Neural cell (in vitro differentiated cells): Measurements from ENCODE around the gene CFDP1. TPM values are rescaled to one million over a fixed set of nuclear protein-coding genes. Genes with fewer than 3 reads are reported as not detected.
"Not testable (repeated sequence)": the region's sequence is repeated elsewhere in the genome, so short reads cannot be mapped to it uniquely, and the experiment has no call there.

Source experiments
- H2AFZ ChIP-seq: fragments of 200-600, 300-800 bp; sonication (generic), shearing (Covaris generic); 2 replicates; pipeline ENCODE4 v1.6.0; 2014; ENCODE audit warnings: low read depth, mild to moderate bottlenecking, antibody characterized with exemption, low read length, moderate library complexity
- H3F3A ChIP-seq: fragments of 200-600 bp; shearing (Covaris generic); 2 replicates; pipeline ENCODE4 v1.6.1; 2016; ENCODE audit warnings: mild to moderate bottlenecking, moderate library complexity, mixed read lengths, antibody characterized with exemption, low read length; ENCODE audit not compliant: insufficient read depth, poor library complexity, severe bottlenecking
- H3K27ac ChIP-seq: fragments of 200-600, 300-800 bp; sonication (generic), shearing (Covaris generic); 2 replicates; pipeline ENCODE4 v1.5.1; 2014; ENCODE audit warnings: mild to moderate bottlenecking, low read length, moderate library complexity
- H3K27me3 ChIP-seq: fragments of 300-800, 200-600 bp; sonication (generic), shearing (Covaris generic); 2 replicates; pipeline ENCODE4 v1.6.0; 2014; ENCODE audit warnings: mild to moderate bottlenecking, low read depth, low read length, moderate library complexity; ENCODE audit not compliant: insufficient read depth
- H3K36me3 ChIP-seq: fragments of 300-800, 200-600 bp; sonication (generic), shearing (Covaris generic); 2 replicates; pipeline ENCODE4 v1.5.1; 2014; ENCODE audit warnings: mild to moderate bottlenecking, antibody characterized with exemption, low read length, moderate library complexity; ENCODE audit not compliant: insufficient read depth
- H3K4me2 ChIP-seq: fragments of 300-800, 200-600 bp; sonication (generic), shearing (Covaris generic); 2 replicates; pipeline ENCODE4 v1.6.0; 2014; ENCODE audit warnings: mild to moderate bottlenecking, low read length
- H3K4me3 ChIP-seq: fragments of 300-800, 200-600 bp; sonication (generic), shearing (Covaris generic); 2 replicates; pipeline ENCODE4 v1.5.1; 2014; ENCODE audit warnings: mild to moderate bottlenecking, low read length, moderate library complexity
- H3K79me2 ChIP-seq: fragments of 200-600 bp; shearing (Covaris generic); replicated peaks from 2 replicates; pipeline ENCODE4 v1.6.0; 2014; ENCODE audit warnings: mild to moderate bottlenecking, low read length, moderate library complexity; ENCODE audit not compliant: insufficient read depth
- H3K9ac ChIP-seq: fragments of 300-800, 200-600 bp; sonication (generic), shearing (Covaris generic); 2 replicates; pipeline ENCODE4 v1.6.1; 2016; ENCODE audit warnings: mild to moderate bottlenecking, low read length, mixed read lengths
- H3K9me2 ChIP-seq: fragments of 200-600 bp; shearing (Covaris generic); 2 replicates; pipeline ENCODE4 v1.6.1; 2016; ENCODE audit warnings: mild to moderate bottlenecking, low read length, mixed read lengths; ENCODE audit not compliant: insufficient read depth
- H3K9me3 ChIP-seq: fragments of 200-600, 300-800 bp; sonication (generic), shearing (Covaris generic); 2 replicates; pipeline ENCODE4 v1.6.1; 2016; ENCODE audit warnings: mild to moderate bottlenecking, mixed run types, low read length, moderate library complexity, mixed read lengths
- H4K20me1 ChIP-seq: fragments of 200-600 bp; shearing (Covaris generic); 2 replicates; pipeline ENCODE4 v1.6.1; 2016; ENCODE audit warnings: mild to moderate bottlenecking, mixed run types; ENCODE audit not compliant: insufficient read depth
- CTCF ChIP-seq: fragments of 450-650 bp; IDR thresholded peaks from 2 replicates; pipeline ENCODE4 v1.5.1; 2014; ENCODE audit warnings: antibody characterized with exemption, mild to moderate bottlenecking, moderate library complexity; ENCODE audit not compliant: poor library complexity, severe bottlenecking
- EP300 ChIP-seq: fragments of 450-650 bp; conservative IDR thresholded peaks from 2 replicates; pipeline ENCODE4 v1.6.1; 2014; ENCODE audit warnings: antibody characterized with exemption, mild to moderate bottlenecking, moderate library complexity; ENCODE audit not compliant: poor library complexity, severe bottlenecking
- EZH2 ChIP-seq: fragments of 200-600, 300-800 bp; shearing (Covaris generic), sonication (generic); IDR thresholded peaks from 2 replicates; pipeline ENCODE4 v1.6.1; 2014; ENCODE audit warnings: antibody characterized with exemption, low read length, borderline replicate concordance, mild to moderate bottlenecking; ENCODE audit not compliant: insufficient read depth, poor library complexity, severe bottlenecking
- MXI1 ChIP-seq: fragments of 450-650 bp; conservative IDR thresholded peaks from 2 replicates; pipeline ENCODE4 v1.6.1; 2014; ENCODE audit warnings: antibody characterized with exemption, mild to moderate bottlenecking; ENCODE audit not compliant: poor library complexity, severe bottlenecking
- POLR2AphosphoS5 ChIP-seq: IDR thresholded peaks from 2 replicates; pipeline ENCODE4 v1.6.1; 2012
- RAD21 ChIP-seq: fragments of 450-650 bp; conservative IDR thresholded peaks from 2 replicates; pipeline ENCODE4 v1.6.1; 2014; ENCODE audit warnings: antibody characterized with exemption, mild to moderate bottlenecking, moderate library complexity
- REST ChIP-seq: IDR thresholded peaks from 2 replicates; pipeline ENCODE4 v1.6.1; 2012; ENCODE audit warnings: borderline replicate concordance
- SMC3 ChIP-seq: fragments of 450-650 bp; conservative IDR thresholded peaks from 2 replicates; pipeline ENCODE4 v1.6.1; 2014; ENCODE audit warnings: antibody characterized with exemption, mild to moderate bottlenecking, moderate library complexity; ENCODE audit not compliant: poor library complexity
- TAF1 ChIP-seq: IDR thresholded peaks from 2 replicates; pipeline ENCODE4 v1.6.1; 2012; ENCODE audit warnings: low read depth
- polyA plus RNA-seq: library from polyadenylated mRNA; depleted of rRNA; stranded (reverse); fragments of >200 nt; gene quantifications from 2 replicates; pipeline ENCODE4 v1.2.3, GENCODE V29; 2014

CFDP1 gene
- polyA plus RNA-seq, 1 donor from 2014 or later, result 201 TPM

GRCh38 chr16:75279305-75279704 lies 154.0 kb downstream of the CFDP1 start:
- Histone ChIP-seq H3K27me3 (no peaks in the 10 kb centered on the region), H3F3A (no peaks in the 10 kb centered on the region), H3K4me2 (no peak overlapping the region), H4K20me1 (no peaks in the 10 kb centered on the region), H2AFZ (no peak overlapping the region), H3K4me3 (no peak overlapping the region), H3K79me2 (no peaks in the 10 kb centered on the region), H3K9me2 (no peaks in the 10 kb centered on the region), H3K36me3 (no peaks in the 10 kb centered on the region), H3K9me3 (no peaks in the 10 kb centered on the region), H3K27ac (no peak overlapping the region), H3K9ac (no peak overlapping the region)
- no peak for TF ChIP-seq TAF1
- TF ChIP-seq EZH2, result no peak
- TF ChIP-seq MXI1, result no peak
- TF ChIP-seq POLR2AphosphoS5, result no peak
- TF ChIP-seq EP300, result no peak
- no peak for TF ChIP-seq REST
- no peak for TF ChIP-seq SMC3
- no peak for TF ChIP-seq CTCF
- no peak for TF ChIP-seq RAD21

- no peaks in the 10 kb centered on the region for H4K20me1 ChIP-seq
- no peaks in the 10 kb centered on the region for H3K36me3 ChIP-seq
- no peak overlapping the region for H2AFZ ChIP-seq
- no peaks in the 10 kb centered on the region for H3F3A ChIP-seq
- no peak overlapping the region for H3K27ac ChIP-seq
- no peak for TF ChIP-seq MXI1
- TF ChIP-seq POLR2AphosphoS5, result no peak
- no peak for TF ChIP-seq EZH2
- no peak for TF ChIP-seq SMC3
- TF ChIP-seq REST, result no peak
- TF ChIP-seq EP300, result no peak
- no peak for TF ChIP-seq CTCF
- TF ChIP-seq TAF1, result no peak
- no peak for TF ChIP-seq RAD21
- H3K9me3 ChIP-seq, result no peaks in the 10 kb centered on the region
- no peaks in the 10 kb centered on the region for H3K79me2 ChIP-seq
- no peak overlapping the region for H3K4me2 ChIP-seq
- no peak overlapping the region for H3K9ac ChIP-seq
- H3K4me3 ChIP-seq, result no peak overlapping the region
- H3K27me3 ChIP-seq, result no peaks in the 10 kb centered on the region
- H3K9me2 ChIP-seq, result no peaks in the 10 kb centered on the region
Observed at GRCh38 chr16:75273054-75273925, 160.0 kb downstream of the CFDP1 start.

GRCh38 chr16:75272629-75273028 lies 160.7 kb downstream of the CFDP1 start:
- H3K79me2 ChIP-seq, H3K9ac ChIP-seq, H3K4me2 ChIP-seq, H3K9me3 ChIP-seq, H3K36me3 ChIP-seq, H3K9me2 ChIP-seq, H3K27ac ChIP-seq, H3F3A ChIP-seq, H3K27me3 ChIP-seq, H4K20me1 ChIP-seq, H3K4me3 ChIP-seq, H2AFZ ChIP-seq: not testable (repeated sequence)
